ENCODE measurements around the gene H2AZ2. TPM values are rescaled to one million over a fixed set of nuclear protein-coding genes. Genes with fewer than 3 reads are reported as not detected.

The H2AZ2 gene
- total and polyA plus RNA-seq, 3 experiments from 2014 or later = 243 to 273 (median 244) TPM

Other genes starting within 250 kb of the H2AZ2 start
- gene OGDH, start 241.5 kb downstream of the H2AZ2 start, total RNA-seq = 10 to 100 TPM; 92.8 to 93.8 TPM
- 58.3 TPM for gene OGDH, start 241.5 kb downstream of the H2AZ2 start, polyA plus RNA-seq
- gene ZMIZ2, start 99.2 kb downstream of the H2AZ2 start, total RNA-seq = 100 to 1,000 TPM; 119 to 122 TPM
- 9.8 TPM for gene ZMIZ2, start 99.2 kb downstream of the H2AZ2 start, polyA plus RNA-seq
- 1,000 to 10,000 TPM; 3,369 to 3,448 TPM for gene PPIA, start 51.4 kb downstream of the H2AZ2 start, total RNA-seq
- gene PPIA, start 51.4 kb downstream of the H2AZ2 start, polyA plus RNA-seq = 3,693 TPM
- gene PURB, start 37.4 kb upstream of the H2AZ2 start, total RNA-seq = 10 to 100 TPM; 45.0 to 45.1 TPM
- 3.2 TPM for gene PURB, start 37.4 kb upstream of the H2AZ2 start, polyA plus RNA-seq
- gene MYO1G, start 130.9 kb upstream of the H2AZ2 start, total RNA-seq = 100 to 1,000 TPM; 363 to 374 TPM
- 182 TPM for gene MYO1G, start 130.9 kb upstream of the H2AZ2 start, polyA plus RNA-seq
- gene CCM2, start 152.1 kb upstream of the H2AZ2 start, total RNA-seq = 10 to 100 TPM; 70.6 to 74.8 TPM
- 81.1 TPM for gene CCM2, start 152.1 kb upstream of the H2AZ2 start, polyA plus RNA-seq
- gene NACAD, start 240.9 kb upstream of the H2AZ2 start, total RNA-seq = 1 to 10 TPM in 1 of 2 experiments, under 1 TPM in 1; 0.82 to 1.3 TPM
- gene NACAD, start 240.9 kb upstream of the H2AZ2 start, polyA plus RNA-seq = 0.31 TPM

All from CD8-positive, alpha-beta memory T cell (primary cell).